SIG-M5 treated with dmso at 0.1 percent for 504 hours (cell line): ENCODE data around the gene PARP16.

Experiments
- DNase-seq: peaks from one replicate; lab custom pipeline; 2025; ENCODE audit not compliant: unreplicated experiment; lab: John Stamatoyannopoulos, UW

Gene PARP16

GRCh38 chr15:65278480-65278879 lies 8.2 kb downstream of the PARP16 start:
- no peak for DNase-seq

GRCh38 chr15:65277015-65277414 lies 9.7 kb downstream of the PARP16 start:
- no peak for DNase-seq

- no peak for DNase-seq
Observed at GRCh38 chr15:65275728-65276126, 11.0 kb downstream of the PARP16 start.

GRCh38 chr15:65275104-65275727 lies 11.5 kb downstream of the PARP16 start:
- no peak for DNase-seq

- DNase-seq, result peak; percentile 49
Observed at GRCh38 chr15:65270811-65271545, 15.7 kb downstream of the PARP16 start.

- no peak for DNase-seq
Observed at GRCh38 chr15:65268411-65268810, 18.3 kb downstream of the PARP16 start.

- DNase-seq, result no peak
Observed at GRCh38 chr15:65266469-65266868, 20.2 kb downstream of the PARP16 start.

- no peak for DNase-seq
Observed at GRCh38 chr15:65264863-65265430, 21.7 kb downstream of the PARP16 start.

- DNase-seq, result no peak
Observed at GRCh38 chr15:65263313-65263712, 23.4 kb downstream of the PARP16 start.

- DNase-seq, result no peak
Observed at GRCh38 chr15:65260968-65261367, 25.7 kb downstream of the PARP16 start.

- no peak for DNase-seq
Observed at GRCh38 chr15:65259367-65259797, 27.3 kb downstream of the PARP16 start.

- no peak for DNase-seq
Observed at GRCh38 chr15:65258375-65259262, 28.1 kb downstream of the PARP16 start.

- DNase-seq, result no peak
Observed at GRCh38 chr15:65255486-65256140, 31.1 kb downstream of the PARP16 start.

GRCh38 chr15:65254758-65255157 lies 31.9 kb downstream of the PARP16 start:
- DNase-seq, result no peak

GRCh38 chr15:65254356-65254755 lies 32.3 kb downstream of the PARP16 start:
- DNase-seq, result no peak

GRCh38 chr15:65249641-65250040 lies 37.0 kb downstream of the PARP16 start:
- no peak for DNase-seq

GRCh38 chr15:65248511-65249255 lies 38.0 kb downstream of the PARP16 start:
- no peak for DNase-seq

GRCh38 chr15:65246939-65247338 lies 39.7 kb downstream of the PARP16 start:
- no peak for DNase-seq

GRCh38 chr15:65246026-65246714 lies 40.5 kb downstream of the PARP16 start:
- DNase-seq, result no peak
